NCI-H1048 (cell line): ENCODE measurements around the gene SLC25A44.

Source experiments
- DNase-seq: peaks from one replicate; lab custom pipeline; 2025; lab: John Stamatoyannopoulos, UW

SLC25A44 gene, protein sequence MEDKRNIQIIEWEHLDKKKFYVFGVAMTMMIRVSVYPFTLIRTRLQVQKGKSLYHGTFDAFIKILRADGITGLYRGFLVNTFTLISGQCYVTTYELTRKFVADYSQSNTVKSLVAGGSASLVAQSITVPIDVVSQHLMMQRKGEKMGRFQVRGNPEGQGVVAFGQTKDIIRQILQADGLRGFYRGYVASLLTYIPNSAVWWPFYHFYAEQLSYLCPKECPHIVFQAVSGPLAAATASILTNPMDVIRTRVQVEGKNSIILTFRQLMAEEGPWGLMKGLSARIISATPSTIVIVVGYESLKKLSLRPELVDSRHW

DNA sequence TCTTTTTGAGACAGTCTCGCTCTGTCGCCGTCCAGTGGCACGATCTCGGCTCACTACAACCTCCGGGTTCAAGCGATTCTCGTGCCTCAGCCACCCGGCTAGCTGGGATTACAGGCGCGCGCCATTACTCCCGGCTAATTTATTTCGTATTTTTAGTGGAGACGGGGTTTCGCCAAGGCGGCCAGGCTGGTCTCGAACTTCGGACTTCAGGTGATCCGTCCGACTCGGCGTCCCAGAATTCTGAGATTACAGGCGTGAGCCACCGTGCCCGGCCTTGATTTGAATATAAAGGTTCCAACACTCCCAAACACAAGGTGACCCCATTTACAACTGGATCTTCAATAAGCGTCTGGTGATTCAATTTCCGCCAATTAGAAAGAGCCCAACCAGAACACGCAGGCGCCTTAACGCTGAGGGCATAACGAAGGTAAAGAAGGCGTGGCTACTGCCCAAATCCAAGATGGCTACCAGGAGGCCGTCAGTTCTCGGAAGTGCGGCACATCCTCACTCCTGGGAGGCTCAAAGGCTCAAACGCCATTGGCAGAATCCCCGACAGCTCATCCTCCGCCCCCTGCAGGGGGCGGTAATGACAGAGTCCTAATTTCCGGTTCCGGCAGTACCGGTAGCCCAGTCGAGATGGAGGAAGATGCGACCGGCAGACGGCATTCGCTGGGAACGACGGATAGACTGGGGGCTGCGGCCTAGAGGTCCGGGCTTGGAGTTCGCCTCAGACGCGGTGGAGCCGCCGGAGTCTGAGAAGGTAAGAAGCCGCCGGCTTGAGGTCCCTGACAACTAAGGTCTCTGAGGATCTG, at the start of gene SLC25A44:
Gene SLC25A44, plus strand, starts transcription at position 617 of the 812 bp plus-strand sequence. CDS start 5,744 bp downstream, outside the sequence.
- DNase-seq: peak; percentile 100

DNA sequence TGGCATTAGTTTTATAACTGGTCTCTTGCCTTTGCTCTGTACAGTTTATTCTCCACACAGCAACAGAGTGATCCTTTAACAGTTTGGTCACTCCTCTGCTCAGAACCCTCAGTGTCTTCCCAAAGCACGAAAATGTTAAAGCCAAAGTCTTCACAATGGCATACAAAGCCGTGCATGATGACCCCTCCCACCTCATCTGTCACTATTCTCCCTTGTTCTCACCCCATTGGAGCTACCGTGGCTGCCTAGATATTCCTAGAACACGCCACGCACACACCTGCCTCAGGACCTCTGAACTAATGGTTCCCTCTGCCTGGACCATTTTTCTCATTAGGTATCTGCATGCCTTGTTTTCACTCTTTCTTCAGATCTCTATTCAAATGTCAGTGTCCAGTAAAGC, 49.2 kb upstream of the SLC25A44 start:
- no peak for DNase-seq

DNA sequence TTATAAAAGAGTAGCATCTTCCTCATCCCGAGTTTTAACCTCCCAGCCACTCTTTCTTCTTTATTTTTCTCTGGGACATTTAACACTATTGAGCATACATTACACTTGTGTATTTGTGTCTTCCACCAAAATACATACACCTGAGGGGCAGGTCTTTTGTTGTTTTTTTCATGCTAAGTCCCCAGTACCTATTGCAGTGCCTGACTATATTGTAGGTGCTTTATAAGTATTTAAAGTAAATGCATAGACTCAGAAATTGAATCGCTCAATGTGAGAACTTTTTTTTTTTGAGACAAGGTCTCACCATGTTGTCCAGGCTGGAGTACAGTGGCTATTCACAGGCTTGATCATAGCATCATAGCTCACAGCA, 48.3 kb upstream of the SLC25A44 start:
- DNase-seq: no peak

DNA sequence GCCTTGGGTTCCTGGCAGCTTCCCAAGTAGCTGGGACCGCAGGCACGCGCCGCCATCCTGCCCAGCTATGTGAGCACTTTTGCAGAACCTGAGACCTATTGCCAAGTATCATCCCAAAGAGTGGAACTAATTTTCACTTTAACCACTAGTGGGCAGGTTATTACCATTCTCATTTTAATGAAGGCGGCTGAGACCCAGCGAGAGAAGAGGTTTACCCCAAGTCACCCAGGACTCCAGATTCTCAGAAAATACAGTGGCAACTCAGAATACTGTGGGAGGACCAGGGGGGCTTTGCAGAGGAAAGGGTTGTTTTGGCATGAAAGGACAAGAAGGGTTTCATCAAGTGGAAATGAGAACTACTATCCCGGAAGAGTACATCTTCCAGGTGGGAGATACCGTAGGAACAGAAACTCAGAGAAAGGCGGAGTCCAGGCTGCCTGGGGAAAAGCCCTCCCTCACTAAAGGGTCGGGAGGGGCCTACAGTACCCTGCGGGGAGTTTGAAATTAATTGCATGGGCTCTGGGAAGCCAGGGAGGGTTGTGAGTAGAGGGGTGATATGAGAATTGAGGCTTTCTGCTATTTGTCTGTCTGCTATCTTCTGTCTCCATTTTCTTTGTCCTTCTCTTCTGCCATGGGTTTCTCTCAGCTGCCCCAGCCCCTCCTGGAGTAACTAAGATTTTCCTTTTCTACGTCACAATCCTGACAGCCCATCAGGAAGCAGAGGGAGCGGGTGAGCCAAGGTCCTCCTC, 47.7 kb upstream of the SLC25A44 start:
- DNase-seq: peak; percentile 75

DNA sequence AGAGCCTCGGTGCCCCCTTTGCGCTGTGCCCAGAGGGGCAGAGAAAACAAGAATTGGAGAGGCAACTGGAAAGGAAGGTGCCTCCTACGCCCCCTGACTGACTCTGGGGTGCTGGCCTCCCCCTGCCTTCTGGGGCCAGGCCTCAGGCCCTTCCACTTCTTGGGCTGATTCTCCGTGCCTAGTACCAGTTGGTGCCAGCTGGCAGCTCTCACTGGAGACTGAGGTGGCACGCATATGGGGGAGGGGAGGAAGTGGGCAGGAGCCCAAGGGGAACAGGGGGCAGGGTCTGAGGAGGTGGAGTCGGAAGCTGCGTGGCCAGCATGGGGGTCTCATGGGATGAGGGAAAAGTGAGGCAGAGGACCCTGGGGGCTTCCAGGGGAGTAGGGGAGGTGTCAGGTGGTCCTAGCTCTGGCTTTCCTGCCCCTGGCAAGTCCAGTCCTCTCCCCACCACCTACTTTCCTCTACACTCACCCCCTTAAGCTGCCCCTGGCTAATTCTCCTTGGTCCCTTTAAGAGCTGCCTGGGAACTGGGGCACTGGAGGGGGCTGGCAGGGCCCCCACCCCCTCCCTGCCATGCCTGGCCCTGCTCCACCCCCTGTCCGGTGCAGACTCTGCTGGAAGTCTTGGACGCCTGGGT, 47.0 kb upstream of the SLC25A44 start:
- DNase-seq: no peak

DNA sequence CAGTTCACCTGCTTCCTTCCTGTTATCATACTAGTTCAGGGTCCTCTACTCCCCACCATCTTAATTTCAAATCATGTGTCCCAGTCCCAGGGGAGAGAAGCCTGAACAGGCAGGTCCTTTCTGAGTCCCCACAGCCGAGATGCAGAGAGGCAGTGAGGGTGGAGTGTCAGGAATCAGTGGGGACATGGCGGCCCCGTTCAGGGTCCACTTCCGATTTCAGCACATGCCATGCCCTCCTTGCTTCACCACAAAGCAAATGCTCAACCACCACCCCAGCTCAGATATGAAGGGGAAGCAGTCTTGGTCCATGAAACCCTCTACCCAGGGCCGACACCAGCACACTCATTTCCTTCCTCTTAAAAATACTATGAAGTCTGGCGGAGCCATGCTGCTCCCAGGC, 45.7 kb upstream of the SLC25A44 start:
- no peak for DNase-seq

DNA sequence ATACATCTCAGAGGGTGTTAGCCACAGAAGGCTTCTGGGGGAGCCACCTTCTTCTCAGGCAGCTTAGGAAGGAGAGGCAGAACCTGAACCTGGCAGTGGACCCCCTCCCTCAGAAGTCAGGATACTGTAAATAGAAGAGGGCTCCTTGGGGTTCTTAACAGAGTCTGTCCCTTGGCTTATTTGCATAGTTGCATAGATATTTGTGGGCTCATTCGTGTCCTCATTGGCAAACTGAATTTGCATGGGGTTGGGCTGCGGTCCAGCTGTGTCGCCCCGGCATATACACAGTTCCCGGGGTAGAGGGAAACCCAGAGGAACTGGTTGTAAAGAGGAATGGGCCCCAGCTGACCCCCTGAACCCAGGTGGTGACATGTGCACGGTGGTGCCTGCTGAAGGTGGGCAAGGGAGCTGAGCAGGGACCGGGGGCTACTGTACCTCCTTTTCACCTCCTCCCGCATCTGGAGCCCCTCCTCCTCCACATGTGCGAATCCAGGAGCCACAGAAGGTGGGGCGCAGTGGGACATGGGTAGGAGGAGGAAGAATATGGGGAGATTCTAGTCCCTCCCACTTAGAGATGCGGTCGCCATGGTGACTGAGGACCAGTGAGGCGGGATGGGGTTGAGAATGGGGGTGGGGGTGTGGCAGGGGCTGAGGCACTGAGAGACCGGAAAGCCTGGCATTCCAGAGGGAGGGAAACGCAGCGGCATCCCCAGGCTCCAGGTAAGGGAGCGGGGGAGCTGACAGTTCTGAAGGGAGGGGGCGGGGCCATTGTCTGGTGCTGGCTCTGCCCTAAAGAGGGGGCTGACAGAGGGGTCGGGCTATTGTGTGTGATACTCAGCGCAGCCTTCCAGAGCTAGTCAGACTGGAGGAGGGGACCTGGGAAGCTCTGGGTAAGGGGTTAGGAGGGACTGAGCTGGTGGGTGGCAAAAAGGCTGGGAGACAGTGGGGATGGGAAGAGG, 44.3 kb upstream of the SLC25A44 start:
- DNase-seq: no peak

DNA sequence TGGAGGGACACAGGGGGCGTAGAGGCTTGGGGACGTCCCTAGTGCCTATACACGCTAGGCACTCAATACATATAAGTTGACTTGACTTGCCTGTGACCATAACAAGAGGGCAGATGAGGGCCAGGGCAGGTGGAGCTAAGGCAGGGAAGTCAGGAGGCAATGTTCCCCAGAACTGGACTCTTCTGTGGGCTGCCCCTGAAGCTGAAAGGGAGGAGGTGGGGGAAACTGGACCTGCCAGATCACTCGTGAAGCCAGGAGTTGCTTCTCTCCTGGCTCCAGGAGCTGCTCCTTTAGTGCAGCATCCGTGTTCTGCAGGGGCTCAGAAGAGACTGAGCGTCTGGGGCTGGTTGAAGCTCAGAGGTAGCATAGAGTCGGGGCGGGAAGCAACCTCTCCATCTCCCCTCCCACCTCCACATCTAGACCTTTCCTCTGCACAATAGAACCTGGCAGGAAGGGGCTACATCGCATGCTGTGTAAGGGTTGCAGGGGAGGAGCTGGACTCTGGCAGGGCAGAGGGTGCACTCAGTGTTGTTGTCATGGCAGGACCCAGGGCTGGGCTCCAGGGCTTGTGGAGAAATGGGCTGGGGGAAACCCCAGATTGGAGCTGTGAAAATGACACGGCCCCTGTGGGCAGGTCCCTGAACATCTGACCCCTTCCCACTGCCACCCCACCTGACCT, 43.4 kb upstream of the SLC25A44 start:
- no peak for DNase-seq

DNA sequence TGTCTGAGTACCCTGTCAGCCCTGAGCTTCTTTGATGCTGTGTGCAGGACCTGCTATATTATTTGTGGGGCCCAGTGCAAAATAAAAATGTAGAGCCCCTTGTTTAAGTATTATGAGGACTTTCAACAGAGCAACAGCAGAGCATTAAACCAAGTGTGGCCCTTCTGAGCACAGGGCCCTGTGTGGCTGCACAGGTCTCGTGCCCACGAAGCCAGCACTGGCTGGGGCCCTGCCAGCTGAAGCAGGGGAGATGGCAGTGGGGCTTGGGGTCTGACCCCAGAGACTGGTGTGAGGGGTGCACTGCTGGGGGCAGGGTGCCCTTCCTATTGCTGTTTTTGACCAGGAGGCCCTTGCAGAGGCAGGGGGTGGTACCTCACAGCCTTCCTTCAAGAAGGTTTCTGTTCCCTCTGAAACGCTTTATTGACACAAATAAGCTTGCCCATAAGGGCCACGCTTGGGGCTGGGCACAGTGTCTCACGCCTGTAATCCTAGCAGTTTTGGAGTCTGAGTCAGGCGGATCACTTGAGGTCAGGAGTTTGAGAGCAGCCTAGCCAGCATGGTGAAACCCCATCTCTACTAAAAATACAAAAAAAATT, 42.7 kb upstream of the SLC25A44 start:
- DNase-seq: no peak

DNA sequence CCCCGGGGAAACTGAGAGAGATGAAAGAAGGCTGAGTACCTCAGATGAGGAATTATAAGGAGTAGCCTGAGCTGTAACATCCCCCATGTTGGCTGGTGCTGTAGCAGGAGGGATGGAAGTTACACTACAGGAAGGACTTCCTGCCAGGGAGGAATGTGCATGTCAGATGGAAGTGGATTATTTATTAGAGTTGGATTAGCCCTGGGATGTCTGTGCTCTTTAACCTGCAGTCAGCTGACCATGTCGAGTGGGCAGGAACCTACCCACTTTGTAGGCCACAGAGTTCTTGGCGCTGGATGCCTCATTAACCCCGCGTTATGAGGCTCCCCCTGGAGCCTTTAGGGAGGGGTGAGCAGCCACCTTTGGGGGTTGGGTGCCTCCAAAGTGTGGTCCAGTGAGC, 41.3 kb upstream of the SLC25A44 start:
- no peak for DNase-seq

DNA sequence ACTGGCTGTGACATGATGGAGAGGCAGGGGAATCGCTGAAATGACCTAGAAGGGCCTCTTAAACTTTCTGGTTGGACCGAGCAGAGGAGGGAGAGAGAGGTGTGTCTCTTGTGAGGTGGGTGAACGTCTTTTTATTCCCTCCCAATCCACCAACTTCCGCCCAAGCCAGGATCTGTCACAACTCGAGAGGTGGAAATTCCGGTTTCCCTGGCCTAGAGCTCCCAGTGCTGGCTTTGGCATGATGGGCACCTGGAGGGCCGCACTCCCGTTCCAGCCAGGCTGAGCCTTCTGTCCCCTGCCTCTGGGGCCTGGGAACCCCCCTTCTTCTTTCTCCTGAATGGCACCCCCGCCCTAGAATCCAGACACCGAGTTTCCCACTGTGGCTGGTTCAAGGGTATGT, 40.5 kb upstream of the SLC25A44 start, which contains the start of gene SEMA4A:
Gene SEMA4A, plus strand, starts transcription at position 224 of the 400 bp plus-strand sequence. CDS start 994 bp downstream, outside the sequence.
- no peak for DNase-seq

DNA sequence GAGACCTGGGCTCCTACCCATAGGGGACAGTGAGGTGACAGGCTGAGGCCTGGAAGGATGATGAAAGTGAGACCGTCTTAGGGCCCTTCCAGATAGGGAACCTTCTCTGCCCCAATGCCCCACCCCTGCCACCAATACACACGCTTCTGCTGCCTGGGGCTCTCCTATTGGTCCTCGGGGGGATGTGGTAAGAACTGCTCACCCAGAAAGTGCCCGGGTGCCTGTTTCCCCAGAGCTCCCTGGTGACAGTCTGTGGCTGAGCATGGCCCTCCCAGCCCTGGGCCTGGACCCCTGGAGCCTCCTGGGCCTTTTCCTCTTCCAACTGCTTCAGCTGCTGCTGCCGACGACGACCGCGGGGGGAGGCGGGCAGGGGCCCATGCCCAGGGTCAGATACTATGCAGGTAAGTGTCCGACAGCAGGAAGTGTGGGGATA, 39.6 kb upstream of the SLC25A44 start:
- no peak for DNase-seq

DNA sequence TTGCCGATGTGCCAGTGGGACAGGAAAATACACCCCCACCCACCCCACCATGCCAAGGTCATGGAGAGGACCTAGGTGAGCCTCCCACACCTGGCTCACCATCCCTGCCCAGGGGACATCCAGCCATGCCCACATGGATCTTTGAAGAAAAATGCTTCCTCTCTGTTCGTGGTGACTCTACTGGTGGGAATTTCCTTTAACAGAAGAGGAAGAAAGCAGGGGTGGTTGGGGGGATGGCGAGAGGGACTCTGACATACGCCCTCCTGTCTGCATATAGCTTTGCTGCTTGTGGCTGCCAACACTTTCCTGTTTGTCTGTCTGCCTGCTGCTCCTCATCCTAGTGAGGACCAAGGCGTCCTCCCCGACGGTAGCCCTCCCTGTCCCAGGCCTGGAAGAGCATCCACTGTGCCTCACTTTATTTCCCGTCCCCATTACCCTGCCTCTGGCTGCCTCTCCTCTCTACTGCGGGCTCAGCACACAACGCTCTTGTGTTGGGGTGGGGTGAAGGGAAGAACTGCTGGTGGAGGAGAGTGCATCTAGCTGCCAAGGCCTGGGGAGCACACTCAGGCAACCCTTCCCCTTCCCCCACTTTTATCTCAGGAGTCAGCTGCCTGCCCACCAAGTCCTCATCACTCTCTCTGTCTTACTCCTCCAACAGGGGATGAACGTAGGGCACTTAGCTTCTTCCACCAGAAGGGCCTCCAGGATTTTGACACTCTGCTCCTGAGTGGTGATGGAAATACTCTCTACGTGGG, 38.0 kb upstream of the SLC25A44 start:
- no peak for DNase-seq

DNA sequence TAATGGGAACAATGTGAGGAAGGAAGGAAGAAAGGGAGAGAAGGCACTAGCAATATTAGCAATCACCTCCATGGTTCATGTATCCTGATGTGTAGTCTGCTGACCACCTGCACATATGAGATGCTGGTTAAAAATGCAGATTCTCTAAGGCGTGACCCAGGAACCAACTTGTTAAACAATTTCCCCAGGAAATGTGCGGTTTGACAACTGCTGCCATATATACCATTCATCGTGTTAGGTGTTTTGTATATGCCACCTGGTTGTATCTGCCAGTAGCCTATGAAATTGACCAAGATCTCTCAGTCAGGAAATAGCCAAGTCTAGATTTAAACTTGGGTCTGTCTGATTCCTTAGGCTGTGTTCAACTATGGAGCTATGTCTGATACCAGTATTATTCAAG, 36.4 kb upstream of the SLC25A44 start:
- no peak for DNase-seq

DNA sequence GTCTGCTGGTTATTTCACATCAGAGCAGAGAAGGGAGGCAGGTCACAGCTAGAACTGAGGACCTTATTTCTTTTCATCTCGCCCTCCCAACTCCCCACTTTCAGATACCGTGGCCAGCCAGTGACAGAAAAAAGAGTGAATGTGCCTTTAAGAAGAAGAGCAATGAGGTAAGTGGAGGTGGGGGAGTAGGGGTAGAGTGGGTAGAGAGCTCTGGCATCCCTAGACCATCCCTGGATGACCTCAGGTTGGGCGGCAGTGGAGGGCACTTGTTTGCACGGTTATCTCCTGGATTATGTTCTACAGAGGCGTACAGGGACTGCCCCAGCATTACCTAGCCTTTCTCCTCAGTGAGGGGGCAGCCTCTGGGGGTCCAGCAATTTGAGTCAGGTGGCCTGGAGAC, 35.9 kb upstream of the SLC25A44 start:
- DNase-seq: no peak

DNA sequence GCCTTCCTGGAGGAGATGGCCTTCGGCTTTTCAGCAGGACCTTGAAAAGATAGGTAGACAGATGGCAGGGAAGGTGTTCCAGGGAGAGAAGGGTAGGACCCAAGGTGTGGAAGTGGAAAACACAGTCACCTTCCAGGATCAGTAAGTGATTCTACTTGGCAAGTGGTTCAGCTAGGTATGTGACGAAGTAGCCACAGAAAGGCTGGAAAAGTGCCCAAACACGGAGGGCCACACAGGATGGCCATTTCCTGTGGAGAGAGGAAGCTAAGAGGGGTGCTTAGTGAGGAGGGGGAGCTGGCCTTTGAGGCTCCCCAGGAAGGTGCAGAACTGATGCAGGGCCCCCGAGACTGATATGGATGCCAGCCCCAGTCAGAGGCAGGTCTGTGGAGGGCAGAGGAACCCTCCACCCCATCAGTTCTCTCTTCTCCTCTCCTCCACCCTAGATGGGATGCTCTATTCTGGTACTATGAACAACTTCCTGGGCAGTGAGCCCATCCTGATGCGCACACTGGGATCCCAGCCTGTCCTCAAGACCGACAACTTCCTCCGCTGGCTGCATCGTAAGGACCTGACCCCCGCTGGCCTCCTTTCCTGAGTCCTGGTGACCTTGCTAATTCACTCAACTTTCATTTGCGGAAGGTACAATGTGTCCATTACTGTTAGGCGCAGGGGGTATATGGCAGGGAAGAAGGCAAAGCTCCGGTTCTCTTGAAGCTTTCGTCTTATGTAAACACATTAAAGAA, 33.7 kb upstream of the SLC25A44 start:
- DNase-seq: no peak

DNA sequence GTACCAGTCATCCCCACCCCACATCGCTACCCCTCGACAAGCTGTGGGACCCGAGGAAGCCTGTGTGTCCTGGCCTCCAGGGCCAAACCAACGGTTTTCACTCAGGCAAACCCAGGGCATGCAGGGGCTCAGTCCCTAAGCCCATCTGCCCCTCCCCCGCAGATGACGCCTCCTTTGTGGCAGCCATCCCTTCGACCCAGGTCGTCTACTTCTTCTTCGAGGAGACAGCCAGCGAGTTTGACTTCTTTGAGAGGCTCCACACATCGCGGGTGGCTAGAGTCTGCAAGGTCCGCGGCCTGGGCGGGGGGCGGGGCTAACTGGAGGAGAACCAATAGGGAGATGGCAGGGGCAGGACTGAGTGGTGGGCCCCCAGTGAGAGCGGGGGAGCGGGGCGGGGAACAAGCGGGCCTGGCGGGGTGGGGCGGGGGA, 33.1 kb upstream of the SLC25A44 start:
- no peak for DNase-seq

DNA sequence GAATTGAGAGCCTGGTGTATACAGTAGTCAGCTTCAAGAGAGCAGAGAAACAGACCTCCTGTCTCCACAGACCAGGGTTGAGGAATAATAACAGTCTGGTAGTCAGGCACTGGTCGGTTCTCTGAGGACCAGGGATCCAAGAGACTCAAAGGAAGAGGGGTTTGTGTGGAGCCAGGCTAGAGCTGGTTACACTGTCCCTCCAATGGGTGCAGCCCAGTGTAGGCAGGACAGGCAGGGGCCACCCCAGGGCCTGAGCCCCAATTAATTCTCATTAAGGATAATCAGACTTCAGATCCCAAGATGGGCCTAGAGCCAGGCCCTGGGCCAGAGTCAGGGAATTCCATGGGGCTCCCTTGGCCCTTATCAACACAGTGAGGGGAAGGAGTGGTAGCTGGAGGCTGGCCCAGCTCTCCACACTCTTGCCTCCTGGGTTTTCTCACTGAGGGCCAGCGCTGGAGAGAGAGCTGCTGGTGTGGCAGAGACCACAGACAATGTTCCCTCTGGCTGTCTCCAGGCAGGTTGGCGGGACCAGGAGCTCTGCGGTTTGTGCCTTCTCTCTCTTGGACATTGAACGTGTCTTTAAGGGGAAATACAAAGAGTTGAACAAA, 31.4 kb upstream of the SLC25A44 start:
- no peak for DNase-seq
